GF-D8 (cell line): ENCODE data around the gene B3GALT6.
A peak's percentile ranks its signal among the peaks of the same experiment; 100 is the strongest.

Experiments
- DNase-seq: peaks from one replicate; lab custom pipeline; 2025; lab: John Stamatoyannopoulos, UW

Gene B3GALT6

DNA sequence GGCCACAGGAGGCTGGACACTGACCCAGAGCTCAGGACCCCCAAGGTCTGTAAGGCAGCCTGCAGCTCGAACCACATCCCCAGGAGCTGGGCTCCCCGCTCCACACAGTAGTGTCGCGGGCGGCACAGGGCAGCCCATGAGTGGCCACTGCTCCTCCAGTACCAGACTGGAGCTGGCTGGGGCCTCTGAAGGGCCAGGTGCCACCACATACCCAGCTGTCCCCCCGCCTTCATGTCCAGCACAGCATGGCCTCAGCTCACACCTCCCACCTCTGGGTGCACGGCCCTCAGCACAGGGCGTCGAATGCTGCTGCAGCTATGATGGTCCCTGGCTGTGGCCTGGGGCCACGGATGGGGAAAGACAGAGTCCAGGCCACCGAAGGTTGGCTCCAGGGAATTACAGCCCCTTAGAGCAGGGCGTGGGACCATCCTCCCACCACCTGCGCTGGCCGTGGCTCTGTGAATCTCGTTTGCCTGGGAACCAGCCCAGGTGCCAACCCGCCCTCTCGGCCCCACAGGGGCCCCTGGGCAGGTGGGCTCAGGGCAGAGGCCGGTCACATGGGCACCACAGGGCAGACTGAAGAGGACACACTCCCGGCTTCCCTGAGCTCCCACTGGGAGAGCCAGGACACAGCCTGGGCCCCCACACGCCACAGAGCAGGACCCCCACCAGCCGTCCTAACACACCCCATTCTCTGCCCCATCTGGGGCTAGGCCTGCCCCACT, 16.0 kb upstream of the B3GALT6 start:
- no peak for DNase-seq

DNA sequence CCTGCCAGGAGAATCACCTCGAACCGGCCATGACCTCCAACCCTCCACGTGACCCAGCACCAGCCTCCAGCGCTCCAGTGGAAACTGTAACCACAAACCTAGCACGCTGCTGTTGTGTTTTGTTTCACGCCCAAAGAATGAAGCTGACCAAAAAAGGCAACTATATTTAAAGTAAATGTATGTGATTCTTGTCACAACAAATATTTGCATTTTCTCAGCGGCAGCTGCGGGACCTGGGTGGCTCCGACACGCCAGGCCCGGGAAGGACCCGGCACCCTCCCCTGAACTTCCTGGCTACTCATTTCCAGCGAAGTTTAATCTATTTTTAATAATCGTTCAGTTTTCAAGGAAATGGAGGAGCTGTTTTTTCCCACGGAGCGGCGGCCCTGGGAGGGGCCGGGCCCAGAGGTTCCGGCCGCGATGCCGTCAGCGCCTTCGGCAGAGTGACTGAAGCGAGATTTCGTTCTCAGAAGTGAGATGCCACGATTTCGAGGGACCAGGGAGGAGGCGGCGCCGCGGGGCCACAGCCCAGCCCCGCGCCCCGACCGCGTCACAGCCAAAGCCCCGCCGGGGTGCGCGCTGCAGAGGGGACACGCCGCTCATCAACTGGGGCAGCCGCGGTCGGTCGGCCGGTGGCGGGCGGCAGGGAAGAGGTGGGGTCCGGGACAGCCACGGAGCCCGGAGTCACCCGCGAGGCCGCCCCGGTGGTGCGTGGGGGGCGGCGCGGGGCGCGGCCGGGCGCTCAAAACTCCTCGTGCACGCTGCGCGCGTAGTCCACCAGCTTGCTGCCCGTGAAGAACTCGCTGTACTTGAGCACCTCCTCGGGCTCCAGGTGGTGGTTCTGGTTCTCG, 15.0 kb upstream of the B3GALT6 start:
- DNase-seq, result no peak

DNA sequence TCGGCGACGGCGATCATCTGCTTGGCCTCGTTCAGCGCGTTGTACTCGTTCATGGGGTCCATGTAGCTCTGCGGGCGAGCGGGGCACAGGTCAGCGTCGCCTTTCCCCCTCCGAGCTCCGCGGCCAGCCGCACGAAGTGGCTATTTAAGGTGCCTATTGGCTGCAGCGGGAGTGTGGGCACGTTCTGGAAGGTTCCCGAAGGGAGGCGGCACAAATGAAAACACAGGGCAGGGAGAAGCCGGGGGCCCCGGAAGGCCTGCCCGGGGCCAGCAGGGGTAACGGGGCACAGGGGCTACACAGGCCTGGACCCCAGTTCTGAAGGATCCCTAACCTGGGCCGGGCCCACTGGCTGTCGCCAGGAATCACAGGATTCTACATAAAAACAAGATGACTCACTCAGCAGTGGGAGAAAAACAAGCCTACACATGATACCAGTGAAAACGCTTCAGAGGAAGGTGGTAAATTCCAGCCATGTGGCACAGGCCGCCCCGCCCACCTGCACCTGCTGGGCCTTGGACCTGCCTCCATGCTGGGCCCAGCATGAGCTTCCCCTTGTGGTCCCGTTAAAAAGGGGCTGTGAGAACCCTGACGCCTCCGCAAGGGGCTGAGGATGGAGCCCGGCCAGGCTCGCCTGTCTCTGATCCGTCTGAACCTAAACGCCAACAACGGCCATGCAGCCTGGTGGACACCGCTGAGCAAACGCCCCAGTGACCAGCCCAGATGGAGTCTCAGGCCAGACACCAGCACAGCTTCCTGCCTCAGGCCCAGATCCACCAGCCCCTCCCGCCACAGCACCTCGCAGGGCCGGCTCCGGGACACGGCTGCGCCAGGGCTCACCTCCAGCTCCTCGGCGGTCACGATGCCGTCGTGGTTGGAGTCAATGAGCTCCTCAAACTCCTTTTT, 14.2 kb upstream of the B3GALT6 start:
- no peak for DNase-seq

DNA sequence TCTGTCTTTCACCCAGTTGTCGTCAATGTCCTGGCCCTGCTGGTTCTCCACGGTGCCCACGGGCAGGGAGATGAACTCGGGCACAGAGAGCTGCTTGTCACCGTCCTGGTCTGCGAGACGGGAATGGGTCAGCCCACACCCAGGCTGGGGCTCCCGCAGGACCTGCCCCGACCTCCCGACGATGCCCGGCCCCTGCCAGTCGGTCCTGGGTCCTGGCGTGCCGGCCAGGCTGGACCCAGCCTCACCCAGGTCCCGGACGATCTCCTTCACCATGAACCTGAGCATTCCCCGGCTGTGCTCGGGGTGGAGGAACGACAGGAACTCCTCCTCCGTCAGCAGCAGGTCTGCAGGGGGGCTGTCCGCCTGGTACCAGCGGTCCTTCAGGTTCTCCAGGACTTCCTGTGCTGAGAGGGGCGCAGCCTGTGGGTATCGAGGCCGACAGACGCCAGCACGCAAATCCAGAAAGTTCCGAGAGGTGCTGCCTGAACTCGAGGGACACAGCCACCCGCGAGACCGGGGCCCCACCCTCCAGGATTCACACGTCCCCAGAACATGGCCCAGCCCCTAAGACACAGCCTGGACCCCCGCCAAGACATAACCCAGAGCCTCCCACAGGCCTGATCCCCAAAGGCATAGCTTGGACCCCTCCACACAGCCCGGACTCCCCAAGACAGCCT, 13.4 kb upstream of the B3GALT6 start:
- no peak for DNase-seq

DNA sequence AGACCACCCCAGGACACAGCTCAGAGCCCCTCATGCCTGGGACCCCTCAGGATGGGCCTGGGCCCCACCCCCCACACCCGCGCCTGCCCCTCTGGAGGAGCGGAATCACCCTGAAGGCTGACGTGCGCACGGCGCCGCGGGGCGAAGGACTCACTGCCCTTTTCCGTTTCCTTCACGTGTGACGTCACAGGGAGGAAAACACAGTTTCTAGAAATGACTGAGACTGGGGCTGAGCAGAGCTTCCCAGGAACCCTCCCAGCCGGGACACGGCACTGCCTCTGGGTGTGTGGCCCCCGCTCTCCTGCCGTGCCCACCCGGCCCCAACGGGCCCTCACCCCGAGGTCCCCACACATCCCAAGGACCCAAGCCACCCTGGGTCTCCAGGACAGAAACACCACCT, 12.7 kb upstream of the B3GALT6 start:
- DNase-seq, result no peak

DNA sequence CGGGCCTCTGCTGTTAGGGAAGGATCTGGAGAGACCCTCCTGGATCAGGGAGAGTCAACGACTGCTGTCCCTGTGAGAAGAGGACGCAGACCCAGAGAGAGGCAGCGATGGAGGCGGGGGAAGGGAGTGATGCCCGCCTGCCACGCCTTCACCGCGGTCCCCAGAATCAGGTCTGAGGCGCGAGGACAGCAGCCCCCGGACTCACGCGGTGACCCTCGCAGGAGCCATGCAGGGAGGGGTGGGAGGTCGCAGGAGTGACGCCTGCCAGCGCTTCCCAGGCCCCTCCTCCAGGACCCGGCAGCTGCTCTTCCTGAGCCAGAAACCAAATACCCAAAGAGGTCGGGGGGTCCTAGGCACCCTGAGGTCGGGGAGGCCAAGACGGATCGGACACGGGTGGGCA, 11.8 kb upstream of the B3GALT6 start:
- DNase-seq, result no peak

DNA sequence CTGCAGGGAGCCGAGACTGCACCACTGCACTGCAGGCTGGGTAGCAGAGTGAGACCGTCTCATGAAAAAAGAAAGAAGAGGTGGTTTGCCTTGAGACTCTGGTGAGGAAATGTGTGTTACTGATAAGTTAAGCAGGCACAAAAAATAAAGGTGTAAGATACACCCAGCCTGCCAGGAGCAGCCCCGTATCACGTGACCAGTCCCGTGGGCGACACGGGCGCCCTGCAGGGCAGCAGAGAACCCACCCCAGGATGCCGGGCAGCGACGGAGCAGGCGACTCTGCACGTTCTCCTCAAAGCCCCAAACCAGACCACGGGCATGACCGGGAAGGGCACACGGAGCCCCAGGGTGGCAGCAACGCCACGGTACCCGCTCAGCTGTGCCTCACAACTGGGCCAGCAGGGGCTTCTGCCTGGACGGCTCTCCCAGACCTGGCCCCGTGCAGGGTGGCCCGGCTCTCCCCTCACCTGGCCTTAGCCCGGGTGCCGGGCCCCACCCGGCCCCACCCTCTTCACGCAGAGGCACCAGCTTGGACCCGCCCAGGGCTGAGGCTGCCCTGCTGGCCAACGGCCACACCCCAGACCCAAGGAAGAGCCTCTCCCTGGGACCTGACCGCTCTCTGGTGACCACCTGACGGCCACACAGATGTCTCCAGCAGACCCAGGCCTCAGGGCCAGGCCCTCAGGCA, 10.0 kb upstream of the B3GALT6 start:
- DNase-seq, result no peak

DNA sequence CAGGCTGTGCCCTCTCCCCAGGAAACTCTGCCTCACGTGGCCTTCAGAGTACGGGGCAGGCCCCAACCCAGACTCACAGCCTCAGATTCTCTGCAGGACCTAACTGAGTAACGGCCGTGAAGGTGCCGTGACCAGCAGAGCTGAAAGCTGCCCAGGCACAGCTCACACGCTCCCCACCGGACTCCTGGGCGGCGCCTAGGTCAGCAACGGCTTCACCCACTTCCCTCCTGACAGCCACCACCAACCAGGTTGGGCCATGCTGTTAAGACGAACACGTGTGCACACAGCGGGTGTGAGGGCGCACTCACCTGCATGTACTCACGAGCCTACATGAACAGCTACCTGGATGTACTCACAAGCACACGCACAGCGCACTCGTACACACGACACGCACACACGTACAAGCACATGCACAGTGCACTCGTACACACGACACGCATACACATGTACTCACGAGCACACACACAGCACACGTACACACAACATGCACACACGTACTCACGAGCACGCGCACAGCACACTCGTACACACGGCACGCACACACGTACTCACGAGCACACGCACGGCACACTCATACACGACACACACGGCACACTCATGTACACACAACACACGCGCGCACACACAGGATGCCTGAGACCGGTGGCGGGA, 9.3 kb upstream of the B3GALT6 start:
- no peak for DNase-seq

DNA sequence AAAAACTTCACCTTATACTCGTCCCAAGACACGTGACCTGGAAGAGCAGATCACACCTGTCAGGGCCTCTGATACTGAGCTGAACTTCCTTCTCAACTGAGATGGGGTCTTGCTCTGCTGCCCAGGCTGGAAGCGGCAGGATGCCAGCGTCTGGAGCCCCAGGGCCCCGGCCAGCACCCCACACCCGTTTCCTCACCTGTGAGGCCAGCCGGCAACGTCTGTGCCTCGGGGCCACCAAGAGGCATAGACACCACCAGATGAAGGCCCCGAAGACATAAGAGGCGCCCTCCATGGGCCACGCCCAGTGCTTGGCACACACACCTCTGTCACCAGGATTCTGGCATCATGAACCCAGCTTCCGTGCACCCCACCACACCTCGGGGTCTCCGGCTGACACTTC, 8.7 kb upstream of the B3GALT6 start:
- DNase-seq, result no peak

DNA sequence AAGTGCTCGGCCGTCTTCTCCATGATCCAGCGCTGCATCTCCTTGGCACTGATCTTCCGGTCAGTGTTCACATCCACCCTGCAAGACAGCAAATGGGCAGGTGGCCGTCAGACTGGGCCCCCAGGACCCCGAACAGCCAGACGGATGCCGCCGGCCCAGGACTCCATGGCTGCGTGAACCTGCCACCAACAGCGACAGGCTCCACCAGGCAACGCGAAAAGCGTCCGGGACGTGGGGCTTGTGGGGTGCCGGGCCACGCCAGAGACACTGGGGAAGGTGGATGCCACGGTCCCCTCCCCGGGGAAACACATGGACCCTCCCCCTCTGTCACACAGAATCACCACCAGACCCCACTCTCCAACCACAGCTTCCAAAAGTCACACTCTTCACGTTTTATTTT, 8.1 kb upstream of the B3GALT6 start:
- DNase-seq, result no peak

DNA sequence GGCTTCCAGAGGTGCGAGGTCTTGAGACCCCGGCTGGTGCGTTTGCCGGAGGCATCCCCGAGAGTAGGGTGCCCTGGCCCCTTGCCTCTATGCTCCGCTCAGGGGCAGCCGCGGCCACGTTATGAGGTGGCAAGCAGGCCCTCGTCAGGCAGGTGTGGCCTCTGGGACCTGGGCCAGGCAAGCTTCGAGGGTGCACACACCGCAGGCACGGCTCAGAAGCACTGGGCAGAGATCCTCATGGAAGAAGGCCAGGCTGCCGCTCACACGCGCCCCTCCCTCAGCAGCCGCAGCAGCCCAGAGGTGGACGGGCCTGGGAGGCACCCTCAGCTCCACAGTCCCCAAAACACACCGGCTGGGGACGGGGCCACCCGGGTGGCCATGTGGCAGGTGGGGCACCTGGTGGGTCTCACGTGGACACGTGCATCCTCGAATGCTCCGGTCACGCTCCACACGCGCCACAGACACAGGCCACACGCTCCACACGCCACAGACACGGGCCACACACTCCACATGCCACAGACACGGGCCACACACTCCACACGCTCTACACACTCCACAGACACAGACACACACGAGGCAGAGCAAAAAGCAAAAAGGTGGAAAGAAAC, 6.7 kb upstream of the B3GALT6 start:
- DNase-seq, result no peak

DNA sequence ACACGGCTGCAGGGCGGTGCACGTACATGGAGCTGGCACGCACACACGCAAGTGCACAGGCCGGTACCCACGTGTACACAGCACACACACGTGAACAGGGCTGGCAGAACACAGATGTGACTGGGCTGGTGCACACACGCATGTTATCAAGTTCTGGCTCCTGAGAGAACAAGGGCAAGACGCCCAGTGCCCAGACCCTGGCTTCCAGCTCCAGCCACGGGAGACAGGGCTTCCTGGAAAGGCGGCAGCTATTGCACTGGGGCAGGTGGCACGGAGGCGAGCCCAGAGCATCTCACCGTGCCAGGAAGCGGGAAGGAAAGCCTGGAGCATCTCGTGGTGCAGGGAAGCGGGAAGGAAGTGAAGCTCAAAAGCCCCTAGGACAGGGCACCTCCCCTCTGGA, 6.1 kb upstream of the B3GALT6 start:
- no peak for DNase-seq

DNA sequence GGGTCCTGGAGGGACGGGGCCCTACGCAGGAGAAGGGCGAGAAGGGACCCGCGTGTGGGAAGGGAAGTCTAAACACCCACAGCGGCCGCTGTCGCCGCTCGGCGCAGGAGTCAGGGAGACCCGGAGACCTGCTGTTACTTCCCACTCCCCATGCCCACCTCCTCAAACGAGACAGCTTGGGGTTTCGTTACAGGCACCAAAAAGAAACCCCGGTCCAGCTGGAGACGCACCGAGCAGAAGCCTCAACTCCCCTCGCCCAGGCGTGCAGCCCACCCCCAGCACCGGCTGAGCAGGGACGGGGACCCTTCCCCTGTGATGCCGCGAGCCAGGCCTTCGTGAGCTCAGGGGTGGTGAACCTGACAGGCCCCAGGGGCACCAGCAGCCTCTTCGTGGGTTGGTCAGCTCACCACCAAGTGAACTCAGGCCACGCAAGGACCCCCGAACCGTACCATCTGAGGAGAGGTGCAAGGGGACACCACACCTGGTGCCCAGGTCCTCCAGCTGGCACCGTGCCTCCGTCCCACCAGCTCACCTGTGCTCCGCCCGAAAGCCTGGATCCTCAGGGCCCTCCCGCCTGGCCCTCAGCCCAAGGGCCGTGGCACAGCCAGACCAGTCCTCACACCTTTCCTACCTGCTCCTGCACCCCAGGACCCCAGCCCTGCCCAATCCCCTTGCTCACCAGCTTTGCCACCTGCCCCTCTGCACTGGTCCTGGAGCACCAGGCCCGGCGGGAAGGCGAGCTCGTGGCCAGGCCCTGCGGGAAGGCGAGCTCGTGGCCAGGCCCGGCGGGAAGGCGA, 5.3 kb upstream of the B3GALT6 start:
- no peak for DNase-seq

DNA sequence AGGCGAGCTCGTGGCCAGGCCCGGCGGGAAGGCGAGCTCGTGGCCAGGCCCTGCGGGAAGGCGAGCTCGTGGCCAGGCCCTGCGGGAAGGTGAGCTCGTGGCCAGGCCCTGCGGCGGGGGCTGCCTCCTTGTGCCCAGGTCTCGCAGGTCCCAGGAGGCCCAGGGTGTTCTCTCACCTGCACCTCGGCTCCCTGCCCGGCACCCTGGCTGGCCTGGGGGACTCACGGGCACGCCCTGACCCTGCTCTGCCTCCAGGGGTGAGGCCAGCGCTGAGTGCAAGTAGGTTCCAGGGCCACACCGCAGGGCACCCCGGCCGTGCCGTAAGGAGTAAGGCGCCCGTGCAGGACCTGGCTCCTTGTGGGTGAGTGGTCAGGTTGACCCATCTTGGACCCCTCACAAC, 4.7 kb upstream of the B3GALT6 start:
- no peak for DNase-seq

DNA sequence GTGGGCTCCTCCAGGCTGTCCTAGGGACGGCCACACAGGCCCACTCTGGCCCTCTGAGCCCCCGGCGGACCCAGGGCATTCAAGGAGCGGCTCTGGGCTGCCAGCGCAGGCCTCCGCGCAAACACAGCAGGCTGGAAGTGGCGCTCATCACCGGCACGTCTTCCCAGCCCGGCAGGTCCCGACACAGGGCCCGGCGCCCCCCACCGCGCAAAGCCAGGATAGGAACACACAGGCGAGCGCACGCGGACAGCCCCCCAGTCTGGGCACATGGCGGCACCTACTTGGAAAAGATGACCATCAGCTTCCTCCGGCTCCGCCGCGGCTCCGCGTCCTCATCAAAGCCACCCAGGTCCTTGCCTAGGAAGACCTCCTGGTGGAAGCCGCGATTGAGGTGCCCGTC, 3.9 kb upstream of the B3GALT6 start:
- no peak for DNase-seq

DNA sequence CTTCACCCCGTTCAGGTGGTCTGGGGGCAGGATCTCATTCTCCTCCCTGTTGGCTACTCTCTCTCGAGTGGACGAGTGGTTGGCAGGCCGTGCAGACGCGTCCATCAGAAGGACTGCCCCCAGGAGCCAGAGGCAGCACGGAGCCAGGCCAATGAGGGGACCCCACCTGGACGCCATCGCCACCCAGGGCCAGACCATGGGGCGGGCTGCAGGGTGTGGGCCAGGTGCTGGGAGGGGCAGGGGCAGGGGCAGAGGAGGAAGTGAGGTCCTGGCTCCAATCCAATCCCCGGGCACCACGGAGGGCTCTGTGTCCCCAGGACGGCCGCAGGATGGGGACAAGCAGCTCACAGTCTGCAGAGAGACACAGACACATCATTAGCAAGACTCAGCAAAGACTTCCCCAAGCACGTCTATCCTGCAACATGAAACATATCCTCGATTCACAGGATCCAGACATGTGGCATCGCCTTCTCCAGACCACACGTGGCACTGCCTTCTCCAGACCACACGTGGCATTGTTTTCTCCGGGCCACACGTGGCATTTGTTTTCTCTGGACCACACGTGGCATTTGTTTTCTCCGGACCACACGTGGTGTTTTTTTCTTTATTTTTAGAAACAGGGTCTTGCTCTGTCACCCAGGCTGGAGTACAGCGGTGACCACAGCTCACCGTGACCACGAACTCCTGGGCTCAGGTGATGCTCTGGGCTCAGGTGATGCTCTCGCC, 3.3 kb upstream of the B3GALT6 start:
- no peak for DNase-seq

DNA sequence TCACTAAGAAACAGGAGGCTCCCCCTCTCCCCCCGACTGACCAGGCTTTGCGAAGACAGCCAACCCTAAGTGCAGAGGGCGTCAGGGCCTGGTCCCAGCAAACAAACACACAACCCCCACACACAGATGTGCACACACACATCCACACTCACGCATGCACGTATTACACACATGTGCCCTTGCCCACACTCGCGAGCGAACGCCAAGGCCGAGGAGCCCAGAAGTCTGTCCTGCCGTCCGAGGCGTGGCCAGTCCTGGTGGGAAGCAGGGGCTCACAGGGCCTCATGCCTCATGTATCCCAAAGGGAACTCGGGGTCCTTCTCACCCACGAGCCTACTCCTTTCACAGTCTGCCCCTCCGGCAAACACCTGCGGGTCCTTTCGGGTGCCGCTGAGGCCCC, 2.3 kb upstream of the B3GALT6 start:
- no peak for DNase-seq

DNA sequence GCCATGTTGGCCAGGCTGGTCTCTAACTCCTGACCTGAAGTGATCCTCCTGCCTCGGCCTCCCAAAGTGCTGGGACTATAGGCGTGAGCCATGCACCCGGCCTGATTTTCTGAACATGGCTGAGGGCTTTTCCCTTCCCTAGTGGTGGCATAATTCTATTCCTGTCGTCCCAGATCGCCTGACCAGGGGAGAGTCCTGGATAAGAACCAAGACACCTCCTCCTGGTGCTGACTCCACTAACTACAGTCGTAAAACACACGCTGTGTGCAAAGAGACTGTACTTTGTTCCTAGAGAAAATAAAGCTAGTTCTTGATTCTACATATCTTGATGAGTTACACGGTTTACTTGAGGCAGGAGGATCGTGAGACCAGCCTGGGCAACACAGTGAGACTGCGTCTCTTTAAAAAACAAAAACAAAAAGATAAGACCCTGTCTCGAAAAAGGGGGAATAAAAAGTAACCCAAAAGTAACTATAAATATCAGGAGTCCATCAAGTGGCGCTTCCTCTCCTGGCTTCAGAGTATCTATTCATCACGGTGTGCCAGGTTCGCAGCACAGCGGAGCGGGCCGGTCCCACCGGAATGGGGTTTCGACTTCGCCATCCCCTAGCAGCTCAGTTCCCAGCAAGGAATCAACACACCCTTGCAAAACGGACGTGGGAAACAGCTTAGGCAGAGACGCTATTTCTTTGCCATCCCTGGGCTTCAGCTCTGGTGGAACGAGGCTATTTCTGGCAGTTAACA, 1.2 kb upstream of the B3GALT6 start:
- peak; percentile 9 for DNase-seq
